BLaER1 treated with 17β-estradiol and CSF1 and Interleukin-3, amounts not matched to agents 10 nM and 100 nM (cell line): ENCODE data around the gene TRIM29.

ENCODE experiments used
- H3K27ac ChIP-seq, 11 experiments: shearing (Covaris generic); formaldehyde crosslinking; 2 replicates each; pipeline ENCODE4 v1.8.1; 2022
- H3K27me3 ChIP-seq, 11 experiments: shearing (Covaris generic); formaldehyde crosslinking; 2 replicates each; pipeline ENCODE4 v1.8.1; 2022
- H3K36me3 ChIP-seq, 11 experiments: shearing (Covaris generic); formaldehyde crosslinking; 2 replicates each; pipeline ENCODE4 v1.8.1; 2022
- H3K4me1 ChIP-seq, 10 experiments: shearing (Covaris generic); formaldehyde crosslinking; 2 replicates each; pipeline ENCODE4 v1.8.1; 2022
- H3K4me2 ChIP-seq, 11 experiments: shearing (Covaris generic); formaldehyde crosslinking; 2 replicates each; pipeline ENCODE4 v1.8.1; 2022
- H3K4me3 ChIP-seq, 10 experiments: shearing (Covaris generic); formaldehyde crosslinking; 2 replicates each; pipeline ENCODE4 v1.8.1; 2022
- H3K9ac ChIP-seq, 11 experiments: shearing (Covaris generic); formaldehyde crosslinking; 2 replicates each; pipeline ENCODE4 v1.8.1; 2022
- H3K9me3 ChIP-seq, 11 experiments: shearing (Covaris generic); formaldehyde crosslinking; replicated peaks in 1 of 11; 2 replicates each; pipeline ENCODE4 v1.8.1; 2022
- H4K20me1 ChIP-seq, 11 experiments: shearing (Covaris generic); formaldehyde crosslinking; 2 replicates each; pipeline ENCODE4 v1.8.1; 2022
- Cebpa-rat ChIP-seq, 11 experiments: shearing (Covaris generic); IDR thresholded peaks; 2 replicates each; pipeline ENCODE4 v1.8.1; 2022

TRIM29 gene

DNA sequence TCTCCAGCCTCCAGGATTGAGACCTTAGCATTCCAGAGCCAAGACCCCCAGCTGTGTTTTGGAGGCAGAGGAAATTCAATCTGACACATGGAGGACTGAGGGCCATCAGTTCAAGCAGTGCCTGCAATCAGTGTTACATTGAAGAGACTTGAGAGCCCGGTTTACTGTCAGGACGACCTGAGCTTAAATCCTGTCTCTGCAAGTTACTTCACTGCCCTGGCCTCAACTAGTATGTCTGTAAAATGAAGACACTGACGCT, 35.1 kb downstream of the TRIM29 start:
- Histone ChIP-seq H3K9me3 (no peaks in the 10 kb centered on the region), H3K4me1 (peaks cover 0 to 11% (median 2%) of the 10 kb centered on the region in 10 experiments; a peak in 6 of 20 replicates), H4K20me1 (peaks cover 0 to 16% (median 0%) of the 10 kb centered on the region in 11 experiments; a peak in 3 of 22 replicates), H3K36me3 (no peaks in the 10 kb centered on the region), H3K4me2 (no peak overlapping the region), H3K9ac (no peak overlapping the region), H3K4me3 (no peak overlapping the region), H3K27me3 (no peaks in the 10 kb centered on the region), H3K27ac (no peak overlapping the region)
- TF ChIP-seq Cebpa-rat (IDR thresholded peaks at IDR 0.05), result no peak

DNA sequence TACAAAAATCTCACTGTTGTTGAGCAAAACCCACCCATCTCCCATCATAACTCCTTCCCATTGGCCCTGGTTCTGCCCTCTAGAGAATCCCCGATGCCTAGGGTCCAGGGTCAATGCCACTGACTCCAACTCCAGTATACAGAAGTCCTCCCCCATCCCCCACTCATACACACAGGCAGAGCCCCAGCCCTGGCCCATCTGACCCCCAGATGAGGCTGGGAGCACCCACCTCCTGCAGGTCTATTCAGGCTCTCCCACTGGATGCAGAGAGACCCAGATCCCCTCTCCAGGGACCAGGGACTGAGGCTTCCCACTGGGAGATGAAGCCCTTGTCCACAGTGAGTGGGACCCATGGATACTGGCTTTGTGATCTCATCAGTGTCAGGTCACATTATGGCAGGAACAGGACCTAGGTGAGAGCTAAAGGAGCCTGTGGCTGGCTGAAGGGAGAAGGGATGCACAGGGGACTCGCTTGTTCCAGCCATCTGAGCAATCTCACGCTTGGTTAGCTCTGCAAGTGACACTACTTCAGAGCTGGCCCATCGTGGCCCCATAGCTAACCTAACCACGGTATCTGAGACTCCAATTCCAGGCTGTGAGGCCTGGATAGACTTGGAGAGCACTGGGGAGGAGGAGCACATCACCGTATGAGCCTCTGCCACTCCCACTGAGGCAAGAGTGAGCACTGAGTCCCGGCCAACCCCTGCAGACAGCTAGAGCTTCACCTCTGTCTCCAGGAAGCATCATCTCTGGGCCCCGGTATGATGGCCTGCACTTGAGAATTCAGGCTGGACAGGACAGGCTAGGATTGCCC, 35.7 kb downstream of the TRIM29 start:
- peaks cover 0 to 11% (median 2%) of the 10 kb centered on the region in 10 experiments; a peak in 6 of 20 replicates for H3K4me1 ChIP-seq
- TF ChIP-seq Cebpa-rat (IDR thresholded peaks at IDR 0.05), result no peak
- no peak overlapping the region for H3K9ac ChIP-seq
- peaks cover 0 to 16% (median 0%) of the 10 kb centered on the region in 11 experiments; a peak in 2 of 22 replicates for H4K20me1 ChIP-seq
- no peak overlapping the region for H3K27ac ChIP-seq
- H3K9me3 ChIP-seq, result no peaks in the 10 kb centered on the region
- no peak overlapping the region for H3K4me3 ChIP-seq
- H3K36me3 ChIP-seq, result no peaks in the 10 kb centered on the region
- H3K4me2 ChIP-seq, result no peak overlapping the region
- H3K27me3 ChIP-seq, result no peaks in the 10 kb centered on the region

DNA sequence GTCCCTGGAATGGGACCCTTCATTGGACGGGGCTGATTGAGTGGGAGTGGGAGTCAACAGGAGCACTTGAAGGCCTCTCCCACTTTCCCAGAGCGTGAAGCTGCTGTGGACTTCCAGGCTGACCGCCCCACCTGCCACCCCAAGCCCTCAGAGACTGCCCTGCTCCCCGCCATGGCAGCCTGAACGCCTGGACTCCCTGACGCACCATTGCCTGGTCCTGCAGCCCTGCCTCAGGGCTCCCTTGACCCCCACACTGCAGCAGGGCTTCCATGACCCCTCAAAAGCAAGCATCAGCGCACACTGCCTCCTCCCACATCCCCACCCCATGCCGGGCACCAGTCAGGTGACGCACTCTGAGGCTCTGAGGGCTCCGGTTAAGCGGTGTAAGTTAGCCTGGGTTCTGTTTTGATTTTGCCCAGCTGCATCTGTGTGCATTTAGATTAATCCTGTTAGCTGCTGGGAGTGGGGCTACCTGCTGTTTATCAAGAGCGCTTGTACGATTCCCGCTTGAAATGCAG, 39.4 kb downstream of the TRIM29 start:
- TF ChIP-seq Cebpa-rat (IDR thresholded peaks at IDR 0.05), result no peak
- H3K9ac ChIP-seq, result no peak overlapping the region
- no peaks in the 10 kb centered on the region for H3K36me3 ChIP-seq
- no peak overlapping the region for H3K27ac ChIP-seq
- no peaks in the 10 kb centered on the region for H3K27me3 ChIP-seq
- H4K20me1 ChIP-seq, result peaks cover 0 to 9% (median 0%) of the 10 kb centered on the region in 11 experiments; a peak in 2 of 22 replicates
- H3K4me3 ChIP-seq, result no peak overlapping the region
- no peaks in the 10 kb centered on the region for H3K4me1 ChIP-seq
- no peak overlapping the region for H3K4me2 ChIP-seq
- no peaks in the 10 kb centered on the region for H3K9me3 ChIP-seq

DNA sequence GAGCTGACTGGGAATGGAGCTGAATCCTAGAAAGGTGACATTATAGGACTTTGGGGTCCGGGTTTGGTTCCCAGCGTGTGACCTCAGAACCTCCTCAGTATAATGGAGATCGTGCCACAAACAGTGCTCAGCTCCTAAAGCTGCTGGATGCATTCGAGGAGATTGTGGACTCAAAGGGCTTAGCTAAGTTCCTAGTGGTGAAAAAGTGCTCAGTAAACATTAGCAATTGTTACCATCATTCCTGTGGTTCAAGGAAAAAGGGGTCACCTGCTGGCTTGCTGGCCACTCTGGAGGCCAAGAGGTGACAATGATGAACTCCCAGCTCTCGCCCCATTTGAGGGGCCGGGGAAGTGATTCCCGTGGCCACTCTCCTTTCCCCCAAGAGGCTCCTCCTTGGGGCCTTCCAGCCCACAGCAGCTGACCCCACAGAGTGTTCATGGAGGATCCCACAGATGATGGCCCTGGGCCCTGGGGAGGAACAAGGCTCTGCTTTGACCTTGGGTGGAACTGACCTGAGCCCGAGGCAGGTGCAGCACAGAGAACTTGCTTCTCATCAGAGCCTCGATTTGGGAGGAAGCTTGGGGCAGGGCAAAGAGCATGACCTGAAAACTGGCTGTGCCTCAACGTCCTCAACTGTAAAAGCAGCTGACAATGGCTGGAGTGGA, 40.1 kb downstream of the TRIM29 start:
- no peak overlapping the region for H3K9ac ChIP-seq
- no peak overlapping the region for H3K27ac ChIP-seq
- H3K27me3 ChIP-seq, result no peaks in the 10 kb centered on the region
- H3K4me1 ChIP-seq, result no peaks in the 10 kb centered on the region
- H4K20me1 ChIP-seq, result peaks cover 0 to 9% (median 0%) of the 10 kb centered on the region in 11 experiments; a peak in 2 of 22 replicates
- TF ChIP-seq Cebpa-rat (IDR thresholded peaks at IDR 0.05), result no peak
- no peaks in the 10 kb centered on the region for H3K9me3 ChIP-seq
- H3K4me2 ChIP-seq, result no peak overlapping the region
- H3K36me3 ChIP-seq, result no peaks in the 10 kb centered on the region
- H3K4me3 ChIP-seq, result no peak overlapping the region

DNA sequence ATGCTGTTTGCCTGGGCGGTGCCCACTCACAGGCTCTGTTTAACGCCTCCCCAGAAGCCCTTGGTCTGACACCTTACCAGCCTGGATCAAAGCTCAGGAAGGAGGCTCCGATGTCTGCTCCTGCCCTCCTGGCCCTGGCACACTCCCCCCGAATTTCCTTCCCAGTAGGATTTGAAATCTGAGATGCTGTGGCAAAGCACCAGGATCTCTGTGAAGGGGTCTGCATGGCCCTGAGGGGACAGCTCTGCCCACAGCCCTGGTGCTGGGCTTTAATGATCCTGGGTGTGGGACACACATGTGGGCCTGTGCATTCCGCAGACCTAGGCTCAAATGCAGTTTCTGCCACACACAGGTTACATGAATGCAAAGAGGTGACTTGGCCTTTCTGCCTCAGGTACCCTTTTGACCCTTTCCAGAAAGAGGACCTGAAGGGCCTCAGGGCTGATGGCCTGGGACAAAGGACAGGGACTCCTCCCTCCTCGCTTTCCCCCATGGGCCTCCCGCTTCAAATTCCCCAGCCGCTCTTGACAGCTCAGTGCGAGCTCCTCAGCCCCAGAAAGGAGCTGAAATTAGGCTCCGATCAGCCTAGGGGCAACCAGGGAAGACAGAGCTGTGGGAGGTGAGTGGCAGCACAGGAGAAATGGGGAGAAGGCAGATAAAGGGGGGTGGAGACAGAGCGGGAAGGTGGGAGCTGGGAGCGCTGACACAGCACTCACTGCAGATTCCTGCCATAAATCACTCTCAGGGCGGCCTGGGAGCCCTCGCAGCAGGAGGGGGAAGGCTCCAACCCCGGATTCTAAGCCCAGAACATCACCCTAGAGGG, 41.3 kb downstream of the TRIM29 start:
- no peak for TF ChIP-seq Cebpa-rat (IDR thresholded peaks at IDR 0.05)
- no peaks in the 10 kb centered on the region for H3K9me3 ChIP-seq
- H4K20me1 ChIP-seq, result peaks cover 0 to 9% (median 0%) of the 10 kb centered on the region in 11 experiments; a peak in 2 of 22 replicates
- H3K27me3 ChIP-seq, result no peaks in the 10 kb centered on the region
- no peak overlapping the region for H3K4me3 ChIP-seq
- H3K4me1 ChIP-seq, result no peaks in the 10 kb centered on the region
- H3K27ac ChIP-seq, result no peak overlapping the region
- H3K9ac ChIP-seq, result no peak overlapping the region
- no peak overlapping the region for H3K4me2 ChIP-seq
- H3K36me3 ChIP-seq, result no peaks in the 10 kb centered on the region

DNA sequence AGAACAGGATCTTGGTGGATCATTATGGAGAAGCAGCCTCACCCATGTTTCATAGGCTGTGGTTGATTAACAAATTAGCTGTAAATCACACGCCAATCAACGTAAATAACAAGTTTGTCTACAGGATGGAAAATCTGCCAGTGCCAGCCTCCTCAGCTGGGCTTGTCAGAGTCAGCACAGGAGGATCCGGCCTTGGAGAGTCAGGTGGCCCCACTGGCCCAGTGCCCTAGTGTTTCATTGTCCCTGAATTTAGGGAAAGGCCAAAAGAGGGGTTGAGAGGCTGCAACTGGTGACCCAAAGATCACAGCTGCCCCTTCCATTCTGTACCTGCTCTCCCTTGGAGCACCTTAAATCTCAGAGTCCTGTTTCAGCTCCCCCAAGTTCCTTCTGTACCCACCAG, 42.4 kb downstream of the TRIM29 start:
- Histone ChIP-seq H3K4me2 (no peak overlapping the region), H3K4me3 (no peak overlapping the region), H3K27me3 (no peaks in the 10 kb centered on the region), H3K36me3 (no peaks in the 10 kb centered on the region), H3K27ac (no peak overlapping the region), H3K9me3 (no peaks in the 10 kb centered on the region), H3K9ac (no peak overlapping the region), H4K20me1 (peaks cover 0 to 9% (median 0%) of the 10 kb centered on the region in 11 experiments; a peak in 2 of 22 replicates), H3K4me1 (no peaks in the 10 kb centered on the region)
- TF ChIP-seq Cebpa-rat (IDR thresholded peaks at IDR 0.05), result no peak

DNA sequence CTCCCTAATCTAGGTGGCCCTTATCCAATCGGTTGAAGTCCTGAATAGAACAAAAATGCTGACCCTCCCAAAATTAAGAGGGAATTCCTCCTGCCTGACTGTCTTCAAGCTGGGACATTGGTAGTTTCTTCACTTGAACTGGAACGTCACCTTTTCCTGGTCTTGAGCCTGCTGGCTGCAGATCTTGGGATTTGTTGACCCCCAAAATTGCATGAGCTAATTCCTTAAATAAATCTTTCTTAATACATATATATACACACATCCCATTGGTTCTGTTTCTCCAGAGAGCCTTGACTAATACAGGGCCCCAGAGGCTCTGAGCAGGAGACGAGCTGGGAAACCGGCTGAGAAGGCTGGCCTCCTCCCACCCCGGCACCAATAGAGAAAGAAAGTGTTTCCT, 46.2 kb downstream of the TRIM29 start:
- H3K4me1 ChIP-seq, result no peaks in the 10 kb centered on the region
- H3K4me2 ChIP-seq, result no peak overlapping the region
- TF ChIP-seq Cebpa-rat (IDR thresholded peaks at IDR 0.05), result no peak
- no peak overlapping the region for H3K27ac ChIP-seq
- no peaks in the 10 kb centered on the region for H3K27me3 ChIP-seq
- no peaks in the 10 kb centered on the region for H3K36me3 ChIP-seq
- H3K9ac ChIP-seq, result no peak overlapping the region
- peaks cover 0 to 5% (median 0%) of the 10 kb centered on the region in 11 experiments; a peak in 1 of 22 replicates for H4K20me1 ChIP-seq
- no peak overlapping the region for H3K4me3 ChIP-seq
- H3K9me3 ChIP-seq, result peaks cover 0 to 3% (median 0%) of the 10 kb centered on the region in 11 experiments; a peak in 4 of 22 replicates

DNA sequence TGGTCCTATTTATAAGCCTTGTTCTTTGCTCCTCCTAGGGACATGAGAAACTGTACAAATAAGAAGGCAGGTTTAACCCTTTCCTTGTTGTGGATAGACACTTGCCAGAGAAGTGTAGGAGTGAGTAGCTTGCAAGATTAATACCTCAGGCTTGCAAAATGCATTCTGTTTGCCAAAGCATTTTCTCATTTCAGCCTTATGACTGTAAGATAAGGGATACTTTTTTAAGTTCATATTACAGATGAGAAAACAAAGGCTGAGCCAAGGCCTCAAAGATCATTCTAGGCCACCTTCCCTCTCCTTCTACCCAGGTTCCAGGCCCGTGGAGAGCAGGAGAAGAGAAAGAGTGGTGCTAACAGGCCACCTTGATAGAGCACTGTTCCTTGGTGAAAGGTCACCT, 46.8 kb downstream of the TRIM29 start:
- H3K36me3 ChIP-seq, result no peaks in the 10 kb centered on the region
- no peak overlapping the region for H3K4me2 ChIP-seq
- H3K9me3 ChIP-seq, result peaks cover 0 to 9% (median 4%) of the 10 kb centered on the region in 11 experiments; a peak in 19 of 22 replicates
- no peak for TF ChIP-seq Cebpa-rat (IDR thresholded peaks at IDR 0.05)
- H3K27ac ChIP-seq, result no peak overlapping the region
- no peaks in the 10 kb centered on the region for H3K27me3 ChIP-seq
- H4K20me1 ChIP-seq, result peaks cover 0 to 5% (median 0%) of the 10 kb centered on the region in 11 experiments; a peak in 1 of 22 replicates
- no peak overlapping the region for H3K4me3 ChIP-seq
- no peaks in the 10 kb centered on the region for H3K4me1 ChIP-seq
- H3K9ac ChIP-seq, result no peak overlapping the region

DNA sequence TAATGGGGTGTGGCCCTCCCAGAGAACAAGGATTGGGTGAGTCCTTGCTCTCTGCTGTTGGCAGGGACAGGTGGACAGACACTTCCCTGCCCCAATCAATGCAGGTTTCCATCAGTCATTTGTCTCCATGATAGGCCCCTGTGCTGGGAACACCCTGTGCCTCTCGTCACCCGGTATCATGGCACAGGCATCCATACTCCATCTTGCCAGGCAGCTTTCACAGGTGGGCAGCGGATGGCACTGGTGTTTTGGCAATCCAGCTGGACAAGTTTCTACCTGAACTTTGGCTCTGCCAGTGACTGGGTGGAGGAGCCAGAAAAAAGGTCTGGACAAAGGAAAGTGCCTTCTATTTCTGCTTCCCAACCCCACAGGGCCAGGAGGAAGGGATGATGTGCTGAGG, 47.5 kb downstream of the TRIM29 start:
- H3K9me3 ChIP-seq, result peaks cover 7 to 16% (median 11%) of the 10 kb centered on the region in 11 experiments; a peak in 21 of 22 replicates
- no peaks in the 10 kb centered on the region for H3K27me3 ChIP-seq
- no peak for TF ChIP-seq Cebpa-rat (IDR thresholded peaks at IDR 0.05)
- H3K27ac ChIP-seq, result no peak overlapping the region
- no peak overlapping the region for H3K9ac ChIP-seq
- H4K20me1 ChIP-seq, result no peaks in the 10 kb centered on the region; a peak in 1 of 22 replicates
- H3K4me1 ChIP-seq, result no peaks in the 10 kb centered on the region
- H3K36me3 ChIP-seq, result no peaks in the 10 kb centered on the region
- no peak overlapping the region for H3K4me2 ChIP-seq
- no peak overlapping the region for H3K4me3 ChIP-seq
